ENCODE data around the gene SHH.

GRCh38 chr7:155798673-155799439 is 13.4 kb downstream of the SHH start:
- no peak for TF ChIP-seq CTCF (conservative IDR thresholded peaks at IDR 0.05; ENCODE audit: low read length)
- no peak for TF ChIP-seq EZH2phosphoT487 (IDR thresholded peaks at IDR 0.05; ENCODE audit: borderline replicate concordance)

All from Loucy (cell line).